OCI-LY7 (cell line): ENCODE measurements around the gene MACF1.

Experiments used
- EZH2phosphoT487 ChIP-seq: fragments of 200-600 bp; sonication (generic); IDR thresholded peaks from 2 replicates; pipeline ENCODE4 v1.6.1; 2018; ENCODE audit warnings: low read depth, borderline replicate concordance, mild to moderate bottlenecking, mixed run types, antibody characterized with exemption, low read length, moderate library complexity, mixed read lengths
- TF ChIP-seq, protein P1 (sequence below): fragments of 200-600 bp; sonication (generic); conservative IDR thresholded peaks from 2 replicates; pipeline ENCODE4 v1.5.1; 2014; ENCODE audit warnings: mild to moderate bottlenecking, antibody characterized with exemption, low read length, moderate library complexity, mixed read lengths

DNA sequence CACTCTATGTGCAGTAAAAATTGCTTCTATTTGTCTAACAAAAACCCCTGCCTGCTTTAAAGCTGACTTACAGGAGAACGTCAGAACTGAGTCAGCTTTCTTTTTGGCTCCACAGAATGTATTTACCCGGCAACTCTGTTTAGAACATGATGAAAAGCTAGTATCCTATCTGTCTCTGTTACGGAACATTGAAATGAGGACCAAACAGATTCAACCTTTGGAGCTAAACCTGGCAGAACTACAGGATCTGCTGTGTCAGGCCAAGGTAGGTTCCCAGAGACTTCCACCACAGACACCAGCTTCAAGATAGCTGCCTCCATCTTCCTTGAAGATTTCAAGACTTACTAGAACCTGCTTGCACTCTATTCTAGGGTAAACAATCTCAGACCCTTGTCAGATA is 132.6 kb downstream of the MACF1 start:
- TF ChIP-seq, protein P1, sequence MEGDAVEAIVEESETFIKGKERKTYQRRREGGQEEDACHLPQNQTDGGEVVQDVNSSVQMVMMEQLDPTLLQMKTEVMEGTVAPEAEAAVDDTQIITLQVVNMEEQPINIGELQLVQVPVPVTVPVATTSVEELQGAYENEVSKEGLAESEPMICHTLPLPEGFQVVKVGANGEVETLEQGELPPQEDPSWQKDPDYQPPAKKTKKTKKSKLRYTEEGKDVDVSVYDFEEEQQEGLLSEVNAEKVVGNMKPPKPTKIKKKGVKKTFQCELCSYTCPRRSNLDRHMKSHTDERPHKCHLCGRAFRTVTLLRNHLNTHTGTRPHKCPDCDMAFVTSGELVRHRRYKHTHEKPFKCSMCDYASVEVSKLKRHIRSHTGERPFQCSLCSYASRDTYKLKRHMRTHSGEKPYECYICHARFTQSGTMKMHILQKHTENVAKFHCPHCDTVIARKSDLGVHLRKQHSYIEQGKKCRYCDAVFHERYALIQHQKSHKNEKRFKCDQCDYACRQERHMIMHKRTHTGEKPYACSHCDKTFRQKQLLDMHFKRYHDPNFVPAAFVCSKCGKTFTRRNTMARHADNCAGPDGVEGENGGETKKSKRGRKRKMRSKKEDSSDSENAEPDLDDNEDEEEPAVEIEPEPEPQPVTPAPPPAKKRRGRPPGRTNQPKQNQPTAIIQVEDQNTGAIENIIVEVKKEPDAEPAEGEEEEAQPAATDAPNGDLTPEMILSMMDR: no peak
- TF ChIP-seq EZH2phosphoT487: no peak
